Endothelial cell (in vitro differentiated cells): Measurements from ENCODE around the gene MRNIP. TPM values are rescaled to one million over a fixed set of nuclear protein-coding genes. Genes with fewer than 3 reads are reported as not detected.

ENCODE experiments used
- DNase-seq: peaks from one replicate; pipeline ENCODE4 v3.0.0; 2021; ENCODE audit warnings: low spot score
- H3K27ac Mint-ChIP-seq: one replicate; pipeline ENCODE4 v1.8.0; 2021; ENCODE audit warnings: mixed read lengths, inconsistent platforms; ENCODE audit not compliant: unreplicated experiment
- H3K27me3 Mint-ChIP-seq: one replicate; pipeline ENCODE4 v1.8.0; 2021; ENCODE audit warnings: mild to moderate bottlenecking, moderate library complexity, mixed read lengths, inconsistent platforms; ENCODE audit not compliant: unreplicated experiment
- H3K36me3 Mint-ChIP-seq: one replicate; pipeline ENCODE4 v1.8.0; 2021; ENCODE audit warnings: mild to moderate bottlenecking, low read depth, mixed read lengths, inconsistent platforms; ENCODE audit not compliant: unreplicated experiment
- H3K4me1 Mint-ChIP-seq: one replicate; pipeline ENCODE4 v1.8.0; 2021; ENCODE audit warnings: mild to moderate bottlenecking, mixed read lengths, inconsistent platforms; ENCODE audit not compliant: unreplicated experiment
- H3K4me3 Mint-ChIP-seq: one replicate; pipeline ENCODE4 v1.8.0; 2021; ENCODE audit warnings: mild to moderate bottlenecking, mixed read lengths, inconsistent platforms; ENCODE audit not compliant: unreplicated experiment
- H3K9me3 Mint-ChIP-seq: one replicate; pipeline ENCODE4 v1.8.0; 2021; ENCODE audit warnings: mixed read lengths, inconsistent platforms; ENCODE audit not compliant: unreplicated experiment
- CTCF ChIP-seq: fragments of 200-600 bp; sonication (generic); IDR thresholded peaks from one replicate; pipeline ENCODE4 v1.5.0; 2021; ENCODE audit warnings: antibody characterized with exemption; ENCODE audit not compliant: unreplicated experiment
- total RNA-seq: library from RNA; stranded (reverse); fragmentation: NEBNext Ultra II Directional; extraction: Animal tissue kit (Norgen Biotek cat#: 25700); gene quantifications from one replicate; pipeline ENCODE4 v1.2.1, GENCODE V29; 2021; ENCODE audit not compliant: unreplicated experiment

Gene MRNIP
- total RNA-seq, 1 donor from 2014 or later, result 38.5 TPM

DNA sequence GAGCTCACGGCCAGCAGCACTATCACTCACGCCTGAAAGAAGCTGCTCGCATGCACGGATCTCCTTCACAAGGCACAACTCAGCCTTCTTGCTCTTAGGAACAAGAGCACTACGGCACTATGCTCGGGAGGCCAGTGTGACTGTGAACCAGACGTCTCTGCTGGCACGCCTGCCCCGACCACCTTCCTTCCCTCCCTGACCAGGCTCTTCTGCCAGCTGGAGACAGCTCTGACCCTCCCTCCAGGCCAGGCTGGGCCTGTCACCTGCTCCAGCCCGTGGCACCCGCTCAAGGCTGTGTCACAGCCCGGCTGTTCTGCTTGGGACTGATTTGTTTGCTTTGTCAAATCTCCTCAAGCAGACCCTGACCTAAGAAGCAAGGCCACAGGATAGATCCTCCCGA, 42.1 kb upstream of the MRNIP start:
- Mint-ChIP-seq H3K27ac (no peak overlapping the region), H3K36me3 (peaks cover 35% of the 10 kb centered on the region), H3K4me1 (peaks cover 16% of the 10 kb centered on the region), H3K4me3 (no peak overlapping the region), H3K27me3 (no peaks in the 10 kb centered on the region), H3K9me3 (no peaks in the 10 kb centered on the region)
- DNase-seq, result no peak
- TF ChIP-seq CTCF, result no peak

- Mint-ChIP-seq H3K27ac (no peak overlapping the region), H3K36me3 (peaks cover 39% of the 10 kb centered on the region), H3K4me1 (peaks cover 19% of the 10 kb centered on the region), H3K9me3 (no peaks in the 10 kb centered on the region), H3K27me3 (no peaks in the 10 kb centered on the region), H3K4me3 (no peak overlapping the region)
- no peak for DNase-seq
- no peak for TF ChIP-seq CTCF
Observed at GRCh38 chr5:179900206-179900605, 41.6 kb upstream of the MRNIP start.

GRCh38 chr5:179895861-179896260, 37.2 kb upstream of the MRNIP start:
- Mint-ChIP-seq H3K27me3 (no peaks in the 10 kb centered on the region), H3K36me3 (peaks cover 39% of the 10 kb centered on the region), H3K4me3 (peak overlapping the region; percentile 33), H3K4me1 (peaks cover 16% of the 10 kb centered on the region), H3K9me3 (no peaks in the 10 kb centered on the region), H3K27ac (peak overlapping the region; percentile 33)
- TF ChIP-seq CTCF, result no peak
- no peak for DNase-seq

- H3K4me3 Mint-ChIP-seq, result no peak overlapping the region
- no peak overlapping the region for H3K27ac Mint-ChIP-seq
- no peak for TF ChIP-seq CTCF
- DNase-seq, result no peak
- H3K9me3 Mint-ChIP-seq, result no peaks in the 10 kb centered on the region
- peaks cover 1% of the 10 kb centered on the region for H3K27me3 Mint-ChIP-seq
- peaks cover 50% of the 10 kb centered on the region for H3K36me3 Mint-ChIP-seq
- H3K4me1 Mint-ChIP-seq, result peaks cover 16% of the 10 kb centered on the region
Observed at GRCh38 chr5:179893958-179894895, 35.6 kb upstream of the MRNIP start.
